Gastroesophageal sphincter (tissue), 4 donors: ENCODE measurements around the gene ALDH1A3. TPM values are rescaled to one million over a fixed set of nuclear protein-coding genes. Genes with fewer than 3 reads are reported as not detected.

ENCODE experiments used
- ATAC-seq: fragments of 150-250 bp; one replicate; pipeline ENCODE4 v1.9.1; 2016; ENCODE audit warnings: mild to moderate bottlenecking, moderate library complexity
- H3K27ac ChIP-seq, 4 donors: fragments of 200-600 bp; sonication (generic) in 3 of 4; 1 replicate in 3 of 4; 2 replicates in 1 of 4; pipeline ENCODE4 v1.5.1; 2016 to 2019
- H3K27me3 ChIP-seq: fragments of 200-600 bp; sonication (generic); one replicate; pipeline ENCODE4 v1.5.1; 2019
- H3K36me3 ChIP-seq, 2 donors: fragments of 200-600 bp; sonication (generic); one replicate each; pipeline ENCODE4 v1.5.1; 2019; ENCODE audit warnings: control low read depth in 1 of 2
- H3K4me1 ChIP-seq, 3 donors: fragments of 200-600 bp; sonication (generic); 1 replicate in 2 of 3; 2 replicates in 1 of 3; pipeline ENCODE4 v1.5.1; 2016 to 2019; ENCODE audit warnings: control low read depth in 2 of 3
- H3K4me3 ChIP-seq, 2 donors: fragments of 200-600 bp; sonication (generic); one replicate each; pipeline ENCODE4 v1.5.1; 2019; ENCODE audit warnings: mild to moderate bottlenecking in 1 of 2, moderate library complexity in 1 of 2
- H3K9me3 ChIP-seq, 3 donors: fragments of 200-600 bp; sonication (generic); one replicate each; pipeline ENCODE4 v1.5.1; 2017 to 2019; ENCODE audit warnings: control low read depth in 2 of 3
- CTCF ChIP-seq, 4 experiments: fragments of 200-600 bp in 2 of 4; fragments of 450-650 bp in 2 of 4; sonication (generic) in 1 of 4; IDR thresholded peaks; one replicate each; pipeline ENCODE4 v1.5.1; 2017 to 2019; ENCODE audit warnings: antibody characterized with exemption in 4 of 4, mild to moderate bottlenecking in 2 of 4, moderate library complexity in 2 of 4
- EP300 ChIP-seq: sonication (generic); formaldehyde crosslinking; IDR thresholded peaks from one replicate; pipeline ENCODE4 v1.6.1; 2017; ENCODE audit warnings: antibody characterized with exemption, mild to moderate bottlenecking
- POLR2A ChIP-seq, 2 donors: fragments of 450-650 bp; IDR thresholded peaks; one replicate each; pipeline ENCODE4 v1.6.1; 2017; ENCODE audit warnings: antibody characterized with exemption in 2 of 2, mild to moderate bottlenecking in 2 of 2, moderate library complexity in 1 of 2
- POLR2AphosphoS5 ChIP-seq: sonication (generic); formaldehyde crosslinking; IDR thresholded peaks from one replicate; pipeline ENCODE4 v1.6.1; 2017; ENCODE audit warnings: antibody characterized with exemption
- WGBS, 2 donors: methylation state at CpG; one replicate each; pipeline ENCODE4 v1.1.5; 2018; ENCODE audit warnings: low coverage in 1 of 2; 5-methylcytosine and 5-hydroxymethylcytosine counted together
- total RNA-seq, 4 donors: library from RNA; depleted of rRNA; stranded (reverse); fragments of >200 nt; gene quantifications; one replicate each; pipeline ENCODE4 v1.1.0, GENCODE V29; 2016

ALDH1A3 gene
- total RNA-seq, 4 donors from 2014 or later: 23.0 to 148 (median 93.4) TPM

GRCh38 chr15:100898152-100898490, 18.5 kb downstream of the ALDH1A3 start:
- 79% methylated on average over 2 of the region's 9 CpGs; no CpG with 5 or more reads in 1 of the 2 donors for WGBS, 2 donors
- peaks cover 6% of the 10 kb centered on the region for H3K27me3 ChIP-seq
- H3K4me1 ChIP-seq: peaks cover 0 to 44% (median 11%) of the 10 kb centered on the region in 3 donors
- no peak overlapping the region for H3K4me3 ChIP-seq
- no peak for ATAC-seq
- TF ChIP-seq CTCF (IDR thresholded peaks at IDR 0.05): no peak
- TF ChIP-seq POLR2A (IDR thresholded peaks at IDR 0.05): no peak
- H3K36me3 ChIP-seq: no peaks in the 10 kb centered on the region
- H3K9me3 ChIP-seq: no peaks in the 10 kb centered on the region
- no peak overlapping the region for H3K27ac ChIP-seq

DNA sequence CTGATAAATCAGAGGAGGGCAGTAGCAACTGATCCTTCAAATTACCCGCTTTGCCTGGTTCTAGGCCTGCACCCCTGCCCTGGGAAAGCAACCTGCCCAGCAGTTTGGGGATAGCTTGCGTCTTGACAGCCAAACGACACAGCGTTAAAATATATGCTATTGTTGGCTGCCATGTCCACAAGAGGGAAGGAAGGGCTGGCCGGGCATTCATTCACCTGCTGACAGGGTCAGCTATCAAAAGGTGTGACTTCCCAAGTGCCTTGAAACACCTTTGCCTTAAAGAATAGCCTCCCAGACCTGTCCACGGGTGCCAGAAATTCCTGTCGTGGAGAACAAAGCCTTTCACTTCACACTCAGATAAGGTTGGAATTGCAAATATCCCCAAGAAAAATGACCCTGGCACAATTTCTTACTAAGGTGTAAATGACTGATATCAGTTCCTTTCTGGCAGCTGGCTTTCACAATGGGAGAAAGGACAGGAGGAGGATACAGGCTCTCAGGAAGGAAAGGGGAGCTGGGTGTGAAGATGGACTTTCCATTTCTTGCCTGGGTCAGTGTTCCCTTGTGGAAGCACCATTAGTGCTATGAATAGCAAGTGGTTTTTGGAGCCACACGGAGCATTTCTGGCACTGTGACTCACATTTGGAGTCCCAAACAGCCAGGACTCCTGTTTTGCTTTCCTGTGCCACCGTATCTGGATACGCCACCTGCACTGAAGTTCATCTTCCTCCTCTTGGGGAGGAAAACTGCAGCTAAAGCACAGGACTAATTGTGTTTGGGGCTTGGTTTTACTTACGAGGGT, 19.2 kb downstream of the ALDH1A3 start:
- H3K36me3 ChIP-seq: no peaks in the 10 kb centered on the region
- peaks cover 6% of the 10 kb centered on the region for H3K27me3 ChIP-seq
- no peak for TF ChIP-seq CTCF (IDR thresholded peaks at IDR 0.05)
- TF ChIP-seq POLR2AphosphoS5: no peak
- TF ChIP-seq EP300: no peak
- no peak for TF ChIP-seq POLR2A (IDR thresholded peaks at IDR 0.05)
- ATAC-seq: no peak
- H3K27ac ChIP-seq: peak overlapping the region in 1 of 4 donors; percentile 19
- 59 to 67% methylated on average over 5 to 6 of the region's 11 CpGs for WGBS, 2 donors
- H3K9me3 ChIP-seq: no peaks in the 10 kb centered on the region
- peaks cover 0 to 46% (median 11%) of the 10 kb centered on the region in 3 donors for H3K4me1 ChIP-seq
- H3K4me3 ChIP-seq: no peak overlapping the region

GRCh38 chr15:100899601-100900000, 20.0 kb downstream of the ALDH1A3 start:
- Histone ChIP-seq H3K9me3 (no peaks in the 10 kb centered on the region), H3K36me3 (no peaks in the 10 kb centered on the region), H3K27ac (peak overlapping the region in 1 of 4 donors; percentile 19), H3K4me3 (no peak overlapping the region), H3K27me3 (peaks cover 6% of the 10 kb centered on the region), H3K4me1 (peaks cover 0 to 46% (median 11%) of the 10 kb centered on the region in 3 donors)
- TF ChIP-seq CTCF (IDR thresholded peaks at IDR 0.05) (no peak), POLR2A (IDR thresholded peaks at IDR 0.05) (no peak), EP300 (no peak), POLR2AphosphoS5 (no peak)
- 70 to 87% methylated on average over 3 of the region's 5 CpGs for WGBS, 2 donors
- ATAC-seq: no peak

- peak overlapping the region in 3 of 4 donors; percentile 19 to 86 (median 80) for H3K27ac ChIP-seq
- H3K4me1 ChIP-seq: peaks cover 0 to 46% (median 11%) of the 10 kb centered on the region in 3 donors
- TF ChIP-seq CTCF (IDR thresholded peaks at IDR 0.05) (no peak), POLR2A (IDR thresholded peaks at IDR 0.05) (no peak), POLR2AphosphoS5 (no peak), EP300 (no peak)
- 62 to 71% methylated on average over 5 to 8 of the region's 13 CpGs for WGBS, 2 donors
- peaks cover 6% of the 10 kb centered on the region for H3K27me3 ChIP-seq
- no peaks in the 10 kb centered on the region for H3K36me3 ChIP-seq
- ATAC-seq: no peak
- H3K9me3 ChIP-seq: no peaks in the 10 kb centered on the region
- no peak overlapping the region for H3K4me3 ChIP-seq
Measured at GRCh38 chr15:100900136-100900794, 20.6 kb downstream of the ALDH1A3 start.
